Mucosa of rectum (tissue), 2 donors: ENCODE measurements around the gene GOLT1A.

ENCODE experiments used
- H3K27ac ChIP-seq, 2 donors: one replicate each; pipeline ENCODE4 v1.7.0; 2013; ENCODE audit warnings: inconsistent platforms in 2 of 2, low read depth in 2 of 2, low read length in 2 of 2
- H3K27me3 ChIP-seq, 2 donors: one replicate each; pipeline ENCODE4 v1.7.0; 2013; ENCODE audit warnings: low read length in 2 of 2; ENCODE audit not compliant: control insufficient read depth in 2 of 2, insufficient read depth in 2 of 2
- H3K36me3 ChIP-seq, 2 donors: one replicate each; pipeline ENCODE4 v1.7.0; 2013; ENCODE audit warnings: low read length in 2 of 2; ENCODE audit not compliant: control insufficient read depth in 2 of 2, insufficient read depth in 2 of 2
- H3K4me1 ChIP-seq, 2 donors: one replicate each; pipeline ENCODE4 v1.7.0; 2013; ENCODE audit warnings: low read length in 2 of 2, mild to moderate bottlenecking in 1 of 2; ENCODE audit not compliant: control insufficient read depth in 2 of 2, insufficient read depth in 2 of 2
- H3K4me3 ChIP-seq, 2 donors: one replicate each; pipeline ENCODE4 v1.7.0; 2013; ENCODE audit warnings: low read length in 2 of 2
- H3K9ac ChIP-seq, 2 donors: one replicate each; pipeline ENCODE4 v1.7.0; 2013; ENCODE audit warnings: low read length in 2 of 2, low read depth in 1 of 2, mild to moderate bottlenecking in 1 of 2
- H3K9me3 ChIP-seq, 2 donors: one replicate each; pipeline ENCODE4 v1.7.0; 2013; ENCODE audit warnings: low read length in 2 of 2; ENCODE audit not compliant: control insufficient read depth in 2 of 2
- donor health status: healthy.
- donor health status: Normal muscosa, but diverticular disease.

The GOLT1A gene

DNA sequence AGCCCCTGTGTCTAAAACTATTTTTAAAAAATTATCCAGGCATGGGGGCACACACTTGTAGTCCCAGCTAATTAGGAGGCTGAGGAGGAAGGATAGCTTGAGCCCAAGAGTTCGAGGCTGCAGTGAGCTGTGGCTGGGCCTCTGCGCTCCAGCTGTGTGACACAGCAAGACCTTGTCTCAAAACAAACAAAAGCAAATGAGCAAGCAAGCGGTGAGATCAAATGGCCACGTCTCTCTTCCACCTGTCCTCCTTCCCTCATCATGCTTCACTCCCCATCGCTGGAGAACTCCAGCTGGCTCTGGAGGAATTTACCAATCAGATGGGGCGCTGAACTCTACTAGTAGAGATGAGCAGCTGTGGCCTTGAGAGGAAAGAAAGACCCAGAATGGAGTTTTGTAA, 33.7 kb downstream of the GOLT1A start:
- Histone ChIP-seq H3K27me3 (peaks cover 2 to 7% of the 10 kb centered on the region in 2 donors), H3K9ac (no peak overlapping the region), H3K9me3 (no peaks in the 10 kb centered on the region), H3K4me1 (no peaks in the 10 kb centered on the region), H3K4me3 (no peak overlapping the region), H3K27ac (no peak overlapping the region), H3K36me3 (no peaks in the 10 kb centered on the region)

DNA sequence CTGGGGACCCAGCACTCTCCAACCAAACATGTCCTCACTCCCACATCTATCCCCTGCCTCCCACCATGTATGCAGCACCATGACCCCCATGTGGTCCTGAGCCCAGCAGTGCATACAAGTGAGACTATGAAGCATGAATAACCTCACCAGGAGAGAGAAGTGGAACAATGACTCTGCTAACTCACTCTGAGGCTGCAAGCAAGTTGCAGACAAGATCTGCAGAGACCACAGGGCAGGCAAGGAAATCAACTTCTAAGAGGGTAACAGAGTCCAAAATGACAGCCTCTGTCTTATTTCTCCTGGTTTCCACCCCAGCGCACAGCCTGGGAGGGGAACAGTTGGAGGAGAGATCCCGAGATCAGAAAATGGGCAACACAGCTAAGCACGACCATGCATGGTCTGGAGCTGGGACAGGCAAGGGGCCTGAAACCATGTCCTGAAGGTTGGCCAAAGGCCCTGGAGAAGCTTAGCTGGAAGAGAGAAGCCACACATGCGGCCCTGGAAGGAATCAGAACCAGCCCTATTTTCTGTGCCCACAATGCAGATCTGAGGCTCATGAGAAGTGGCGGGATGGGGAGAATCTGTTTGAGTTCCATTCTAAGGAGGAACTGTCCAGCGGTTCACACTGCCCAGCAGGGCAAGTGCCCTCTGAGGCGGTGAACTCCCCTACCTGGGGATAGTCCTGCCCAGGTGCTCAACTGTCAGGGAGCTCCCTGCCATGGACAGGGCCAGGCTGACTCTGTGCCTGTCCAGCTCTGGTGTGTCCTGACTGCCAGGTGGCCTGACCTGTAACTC, 35.1 kb downstream of the GOLT1A start:
- Histone ChIP-seq H3K4me3 (no peak overlapping the region), H3K27me3 (peaks cover 2 to 8% of the 10 kb centered on the region in 2 donors), H3K4me1 (no peaks in the 10 kb centered on the region), H3K36me3 (no peaks in the 10 kb centered on the region), H3K27ac (no peak overlapping the region), H3K9ac (no peak overlapping the region), H3K9me3 (no peaks in the 10 kb centered on the region)

DNA sequence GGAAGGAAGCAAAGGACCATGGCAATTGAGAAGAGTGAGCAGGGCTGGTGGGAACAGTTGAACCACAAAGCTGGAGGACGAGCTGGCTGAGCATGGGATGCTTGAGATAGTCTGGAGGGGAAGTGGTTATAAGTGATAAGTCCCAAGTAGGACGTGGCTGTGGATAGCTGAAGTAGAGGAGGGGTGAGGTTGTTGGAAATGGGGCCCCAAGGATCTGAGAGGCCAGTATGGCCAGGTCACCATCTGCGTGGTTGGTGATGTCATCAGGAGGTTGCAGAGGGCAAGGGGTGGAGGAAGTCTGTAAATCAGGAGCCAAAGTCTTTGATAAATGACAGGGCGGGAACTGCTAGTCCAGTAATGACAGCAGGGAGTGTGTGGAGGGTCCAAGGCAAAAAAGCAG, 36.7 kb downstream of the GOLT1A start:
- Histone ChIP-seq H3K9ac (no peak overlapping the region), H3K27me3 (peaks cover 2 to 8% of the 10 kb centered on the region in 2 donors), H3K4me1 (no peaks in the 10 kb centered on the region), H3K36me3 (no peaks in the 10 kb centered on the region), H3K27ac (no peak overlapping the region), H3K4me3 (no peak overlapping the region), H3K9me3 (no peaks in the 10 kb centered on the region)

DNA sequence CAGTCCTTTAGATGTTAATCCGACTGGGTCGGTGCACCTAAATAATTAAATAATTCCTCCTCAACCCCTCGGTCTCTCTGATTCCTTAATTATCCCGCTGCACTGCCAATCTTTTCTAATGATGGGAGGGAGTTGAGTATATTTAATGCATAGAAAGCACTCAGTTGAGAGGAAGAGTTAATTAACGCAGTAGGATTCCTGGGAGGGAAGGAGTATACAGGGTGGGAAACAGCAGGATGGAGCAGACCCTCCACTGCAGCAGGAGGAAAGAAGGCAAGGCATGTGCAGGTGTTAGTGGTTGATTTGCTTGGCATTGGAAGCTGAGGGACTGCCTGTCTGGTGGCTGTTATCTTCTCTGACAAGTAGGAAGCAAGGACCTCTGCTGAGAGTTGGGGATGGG, 37.7 kb downstream of the GOLT1A start:
- peaks cover 2 to 8% of the 10 kb centered on the region in 2 donors for H3K27me3 ChIP-seq
- no peaks in the 10 kb centered on the region for H3K4me1 ChIP-seq
- H3K9me3 ChIP-seq: no peaks in the 10 kb centered on the region
- H3K4me3 ChIP-seq: no peak overlapping the region
- H3K27ac ChIP-seq: no peak overlapping the region
- H3K9ac ChIP-seq: no peak overlapping the region
- H3K36me3 ChIP-seq: no peaks in the 10 kb centered on the region

DNA sequence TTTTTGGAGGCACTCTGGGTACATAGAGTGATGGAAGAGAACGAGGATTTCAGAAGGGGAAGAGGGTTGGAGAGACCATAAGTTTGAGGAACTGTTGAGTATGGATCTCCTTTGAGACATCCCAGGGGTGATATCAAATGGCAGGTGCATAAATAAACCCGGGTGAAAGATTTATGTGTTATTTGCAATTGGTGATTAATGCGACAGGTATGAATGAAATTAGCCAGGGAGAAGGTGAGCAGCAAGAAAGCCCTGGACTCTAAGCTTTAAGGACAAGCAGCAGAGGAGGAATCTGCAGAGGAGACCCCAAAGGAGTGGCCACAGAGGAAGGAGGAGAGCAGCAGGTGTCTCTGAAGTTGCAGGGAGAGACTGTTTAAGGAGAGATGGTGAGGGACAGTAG, 38.8 kb downstream of the GOLT1A start:
- H3K4me1 ChIP-seq: no peaks in the 10 kb centered on the region
- H3K27ac ChIP-seq: no peak overlapping the region
- peaks cover 5 to 6% of the 10 kb centered on the region in 2 donors for H3K9me3 ChIP-seq
- H3K4me3 ChIP-seq: no peak overlapping the region
- no peak overlapping the region for H3K9ac ChIP-seq
- H3K27me3 ChIP-seq: peaks cover 2 to 8% of the 10 kb centered on the region in 2 donors
- no peaks in the 10 kb centered on the region for H3K36me3 ChIP-seq

DNA sequence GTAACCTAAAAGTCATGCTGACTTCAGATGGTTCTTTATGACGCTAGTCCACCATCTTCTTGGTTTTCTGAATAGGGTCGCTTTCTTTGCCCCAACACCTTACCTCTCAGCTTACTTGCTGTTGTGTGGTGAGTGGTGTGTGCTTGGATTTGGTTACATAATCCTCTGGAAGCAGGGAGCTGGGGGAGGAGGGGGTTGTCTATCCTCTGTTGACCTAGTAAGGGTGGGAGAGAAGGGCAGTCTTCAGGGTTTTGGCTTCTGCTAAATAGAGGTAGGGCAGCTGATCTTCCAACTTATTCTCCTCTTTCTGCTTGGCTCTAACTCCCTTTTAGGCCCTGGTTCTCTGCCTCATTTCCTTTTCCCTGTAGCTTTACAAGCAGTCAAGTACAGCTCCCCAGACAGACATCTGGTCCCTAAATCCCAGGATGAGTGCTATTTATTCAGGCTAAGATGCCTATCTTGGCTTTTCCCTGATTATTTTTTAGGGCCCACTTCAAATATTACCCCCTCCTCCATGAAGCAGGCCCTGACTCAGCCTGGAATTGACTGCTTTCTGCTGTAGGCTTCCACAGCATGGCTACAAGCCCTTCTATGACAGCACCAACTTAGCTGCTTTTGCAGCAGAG, 41.3 kb downstream of the GOLT1A start:
- Histone ChIP-seq H3K4me3 (no peak overlapping the region), H3K9ac (no peak overlapping the region), H3K9me3 (peaks cover 5 to 11% of the 10 kb centered on the region in 2 donors)

DNA sequence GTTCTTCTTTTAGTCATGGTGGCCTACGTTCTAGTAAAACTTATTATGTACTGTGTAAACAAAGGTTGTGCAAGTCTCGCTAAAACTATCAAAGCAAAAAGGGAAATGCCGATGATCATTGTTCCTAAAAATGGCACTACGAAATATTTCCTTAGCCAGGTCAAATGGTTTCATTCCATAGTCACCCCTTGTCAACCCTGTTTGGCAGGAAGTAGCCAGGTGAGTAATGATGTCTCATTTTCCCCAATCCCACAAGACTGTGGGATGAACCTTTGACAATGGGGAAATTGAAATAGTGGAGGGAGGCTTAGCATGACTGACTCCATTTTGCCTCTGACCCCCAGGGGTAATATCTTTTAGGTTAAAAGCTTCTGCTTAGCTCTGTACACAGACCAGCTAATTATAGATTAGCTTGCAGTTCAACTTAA, 42.0 kb downstream of the GOLT1A start:
- Histone ChIP-seq H3K4me1 (no peaks in the 10 kb centered on the region), H3K27ac (no peak overlapping the region), H3K9me3 (peaks cover 5 to 11% of the 10 kb centered on the region in 2 donors), H3K27me3 (peaks cover 0 to 5% of the 10 kb centered on the region in 2 donors), H3K4me3 (no peak overlapping the region), H3K36me3 (no peaks in the 10 kb centered on the region), H3K9ac (no peak overlapping the region)

More for the DNA sequence above, 41.3 kb downstream of the GOLT1A start:
- Histone ChIP-seq H3K36me3 (no peaks in the 10 kb centered on the region), H3K27ac (no peak overlapping the region), H3K27me3 (peaks cover 0 to 5% of the 10 kb centered on the region in 2 donors), H3K4me1 (no peaks in the 10 kb centered on the region)

- Histone ChIP-seq H3K4me3 (no peak overlapping the region), H3K9ac (no peak overlapping the region), H3K9me3 (peaks cover 5 to 11% of the 10 kb centered on the region in 2 donors), H3K27ac (no peak overlapping the region), H3K36me3 (no peaks in the 10 kb centered on the region), H3K27me3 (peaks cover 0 to 5% of the 10 kb centered on the region in 2 donors), H3K4me1 (no peaks in the 10 kb centered on the region)
Observed at GRCh38 chr1:204170494-204171155, 43.2 kb downstream of the GOLT1A start.

DNA sequence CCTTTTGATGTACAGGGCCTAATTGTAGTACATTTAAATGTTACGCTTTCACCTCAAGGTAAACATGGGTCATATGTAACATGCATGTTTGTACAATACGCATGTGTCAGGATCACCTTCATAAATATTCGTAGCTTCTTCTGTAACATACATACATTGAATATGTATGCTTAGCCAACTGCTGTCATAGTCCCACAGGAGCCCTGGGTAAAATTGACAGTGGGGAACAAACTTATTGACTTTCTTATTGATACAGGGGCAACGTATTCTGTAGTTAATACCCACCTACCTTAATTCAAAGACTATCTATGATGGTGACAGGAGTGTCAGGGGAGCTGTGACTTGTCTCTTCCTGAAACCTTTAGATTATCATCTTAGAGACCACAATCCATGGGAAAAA, 43.9 kb downstream of the GOLT1A start:
- Histone ChIP-seq H3K9ac (no peak overlapping the region), H3K27ac (no peak overlapping the region), H3K36me3 (no peaks in the 10 kb centered on the region), H3K9me3 (peaks cover 5 to 11% of the 10 kb centered on the region in 2 donors), H3K4me1 (no peaks in the 10 kb centered on the region), H3K27me3 (no peaks in the 10 kb centered on the region), H3K4me3 (no peak overlapping the region)

GRCh38 chr1:204167730-204168129, 46.1 kb downstream of the GOLT1A start:
- H3K4me3 ChIP-seq: no peak overlapping the region
- no peaks in the 10 kb centered on the region for H3K36me3 ChIP-seq
- no peak overlapping the region for H3K27ac ChIP-seq
- H3K4me1 ChIP-seq: no peaks in the 10 kb centered on the region
- peaks cover 5 to 11% of the 10 kb centered on the region in 2 donors for H3K9me3 ChIP-seq
- H3K9ac ChIP-seq: no peak overlapping the region
- no peaks in the 10 kb centered on the region for H3K27me3 ChIP-seq
